ENCODE results near the gene ABLIM2.

Gene ABLIM2

DNA sequence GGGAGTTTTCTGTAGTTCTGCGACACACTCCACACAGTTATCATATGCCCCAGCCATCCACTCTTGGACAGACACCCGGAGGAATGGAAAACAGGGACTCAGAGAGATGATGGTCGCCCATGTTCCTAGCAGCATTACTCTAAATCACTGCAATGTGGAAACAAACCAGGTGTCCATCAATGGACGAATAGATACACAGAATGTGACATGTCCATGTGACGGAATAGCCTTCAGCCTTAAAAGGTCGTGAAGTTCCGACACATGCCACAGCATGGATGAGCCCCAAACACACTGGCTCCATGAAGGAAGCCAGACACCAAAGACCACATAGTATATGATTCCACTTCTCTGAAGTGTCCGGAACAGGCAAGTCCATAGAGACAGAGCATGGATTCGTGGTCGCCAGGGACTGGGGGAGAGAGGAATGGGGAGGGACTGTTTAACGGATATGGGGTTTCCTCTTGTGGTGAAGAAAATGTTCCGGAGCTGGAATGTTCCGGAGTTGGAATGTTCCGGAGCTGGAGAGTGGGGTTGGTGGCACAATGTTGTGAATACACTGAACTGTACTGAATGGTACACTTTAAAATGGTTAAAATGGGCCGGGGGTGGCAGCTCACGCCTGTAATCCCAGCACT is 190.2 kb downstream of the ABLIM2 start:
- DNase-seq = no peak

GRCh38 chr4:7967501-7968261 is 190.9 kb downstream of the ABLIM2 start:
- DNase-seq = no peak

- no peak for DNase-seq
Measured at GRCh38 chr4:7967063-7967440, 191.6 kb downstream of the ABLIM2 start.

GRCh38 chr4:7966281-7967062 is 192.1 kb downstream of the ABLIM2 start:
- DNase-seq = no peak

DNA sequence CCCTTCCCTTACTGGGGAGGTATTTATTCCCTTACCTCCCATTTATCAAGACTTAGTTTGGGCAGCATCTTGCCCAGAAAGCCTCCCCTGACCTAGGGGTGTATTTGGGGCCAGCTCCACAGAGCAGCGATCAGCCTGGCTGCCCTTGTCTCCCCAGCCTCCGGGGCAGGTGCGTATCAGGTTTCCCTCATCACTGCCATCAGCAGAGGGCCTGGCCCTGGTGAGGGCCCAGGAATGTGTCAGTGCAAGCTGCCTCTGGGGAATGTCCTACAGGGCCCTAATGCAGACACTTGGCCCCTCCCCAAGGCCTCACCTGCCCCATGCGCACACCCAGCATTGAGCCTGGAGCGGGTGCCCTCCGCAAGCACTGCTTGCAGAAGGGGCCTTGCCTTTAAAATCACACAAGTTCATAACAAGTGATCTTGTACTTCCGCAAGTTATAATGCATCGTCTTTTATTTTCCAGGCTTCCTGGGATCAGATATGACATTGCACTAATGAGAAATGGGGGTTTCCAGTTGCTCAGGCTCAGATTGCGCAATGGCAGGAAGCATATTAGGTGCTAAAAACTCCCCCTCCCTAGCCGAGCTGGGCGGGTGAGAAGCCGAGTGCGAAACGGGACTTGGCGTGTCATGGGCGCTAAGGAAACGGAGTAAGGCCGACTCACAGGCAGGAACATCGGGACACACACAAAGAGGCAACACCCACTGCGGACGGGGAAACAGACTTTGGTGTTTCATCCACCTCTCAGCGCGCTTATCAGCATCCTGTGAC is 193.5 kb downstream of the ABLIM2 start:
- DNase-seq = peak; percentile 60

DNA sequence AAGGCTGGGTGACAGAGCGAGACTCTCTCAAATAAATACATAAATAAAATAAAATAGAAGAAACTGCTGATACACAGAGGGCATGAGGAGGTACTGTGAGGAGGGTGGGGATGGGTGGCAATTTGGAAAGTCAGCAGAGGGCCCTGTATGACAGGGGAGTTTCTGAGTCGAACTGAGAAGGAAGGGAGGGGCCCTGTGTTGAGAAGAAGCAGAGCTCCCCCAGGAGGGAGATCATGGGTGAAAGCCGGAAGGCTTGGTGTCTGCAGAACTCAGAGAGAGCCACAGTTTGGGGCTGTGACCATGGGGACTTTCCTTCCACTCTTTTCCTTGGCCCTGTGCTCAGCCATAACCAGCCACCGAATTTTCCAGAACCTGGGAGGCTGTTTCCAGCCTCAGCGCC is 194.2 kb downstream of the ABLIM2 start:
- peak; percentile 60 for DNase-seq

- DNase-seq = no peak
Measured at GRCh38 chr4:7963691-7964090, 194.9 kb downstream of the ABLIM2 start.

GRCh38 chr4:7962609-7963508 is 195.8 kb downstream of the ABLIM2 start:
- DNase-seq = no peak

GRCh38 chr4:7960790-7961655 is 197.6 kb downstream of the ABLIM2 start:
- DNase-seq = peak; percentile 87

DNA sequence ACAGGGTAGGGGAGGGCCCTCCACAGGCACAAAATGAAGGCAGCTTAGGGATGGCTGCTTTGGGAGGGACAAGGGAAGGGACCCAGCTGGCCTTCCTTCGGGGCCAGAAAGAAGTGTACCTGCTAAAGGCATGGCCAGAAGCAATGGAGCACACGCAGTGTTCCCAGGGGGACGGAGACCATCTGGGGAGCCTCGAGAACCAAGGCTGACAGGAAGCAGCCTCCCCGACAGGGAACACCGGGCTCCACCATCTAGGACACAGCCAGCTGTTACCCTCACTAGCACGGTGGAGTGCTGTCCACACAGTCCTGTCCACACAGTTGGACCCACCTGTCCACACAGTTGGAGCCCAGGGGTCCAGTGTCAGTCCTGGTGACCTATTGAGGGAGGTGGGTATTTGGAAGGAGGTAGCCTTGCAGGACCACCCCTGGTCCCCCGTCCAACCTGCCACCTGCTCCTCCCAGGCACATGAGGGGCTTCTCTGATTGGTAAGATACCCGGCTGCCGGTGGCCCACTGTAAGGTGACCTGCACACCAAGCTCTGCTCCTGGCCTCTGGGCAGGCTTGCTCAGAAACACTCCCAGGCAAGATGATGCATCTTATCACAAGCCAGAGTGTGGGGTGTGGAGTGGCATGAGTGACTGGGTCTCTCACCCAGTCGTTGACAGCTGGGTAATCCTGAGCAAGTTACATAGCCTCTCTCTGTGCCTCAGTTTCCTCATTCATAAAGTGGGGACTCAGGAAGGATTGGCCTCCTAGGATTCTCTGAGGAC is 198.4 kb downstream of the ABLIM2 start:
- peak; percentile 66 for DNase-seq

DNA sequence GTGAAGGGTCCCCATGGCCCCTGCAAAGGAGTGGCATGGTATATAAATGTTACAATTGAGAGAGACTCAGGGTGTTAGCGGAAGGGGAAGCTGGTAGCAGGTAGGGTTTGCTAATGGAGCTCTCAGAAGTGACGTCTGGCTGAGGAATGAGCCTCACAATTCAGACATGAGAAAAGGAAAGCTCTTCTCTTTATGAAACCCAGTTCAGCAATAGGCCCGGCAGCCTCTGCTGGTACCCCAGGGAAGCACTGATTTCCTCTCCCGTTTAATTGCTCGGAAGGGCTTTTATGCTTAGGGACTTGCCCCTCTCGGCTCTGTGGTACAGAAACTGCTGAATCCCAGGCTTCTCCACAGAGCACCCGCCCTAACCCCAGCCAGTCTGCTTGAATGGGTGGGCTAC is 199.5 kb downstream of the ABLIM2 start:
- no peak for DNase-seq

DNA sequence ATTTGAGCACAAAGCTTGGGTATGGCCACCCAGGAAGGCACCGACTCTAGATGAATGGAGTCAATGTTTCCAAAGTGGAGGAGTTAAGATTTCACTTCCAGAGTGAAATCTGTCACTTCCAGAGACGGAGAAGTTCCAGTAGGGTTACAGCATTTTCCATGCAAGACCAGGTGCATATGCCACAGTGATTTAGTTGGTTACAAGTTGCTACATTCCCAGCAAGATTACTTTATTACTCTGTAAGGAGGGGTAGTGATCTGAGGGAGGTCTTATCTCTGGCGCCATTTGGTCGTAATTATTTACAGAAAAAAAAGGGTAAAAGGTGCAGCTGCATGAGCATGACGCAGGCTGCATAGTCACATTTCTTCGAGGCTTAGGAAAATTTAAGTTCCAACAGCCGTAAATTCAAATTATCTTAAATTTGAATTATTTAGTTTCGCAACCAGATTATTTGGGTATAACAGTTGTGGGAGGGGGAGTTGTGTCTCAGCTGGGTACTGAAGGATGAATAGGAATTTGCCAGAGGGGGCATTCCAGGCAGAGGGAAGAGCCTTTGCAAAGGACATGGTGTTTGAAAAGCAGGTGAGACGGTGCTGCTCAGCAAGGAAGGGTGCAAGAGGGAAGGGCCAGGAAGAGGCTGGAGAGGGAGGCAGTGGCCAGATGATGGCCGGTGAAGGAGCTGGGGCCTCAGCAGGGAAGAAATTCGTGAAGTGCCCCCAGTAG is 201.5 kb downstream of the ABLIM2 start:
- no peak for DNase-seq

DNA sequence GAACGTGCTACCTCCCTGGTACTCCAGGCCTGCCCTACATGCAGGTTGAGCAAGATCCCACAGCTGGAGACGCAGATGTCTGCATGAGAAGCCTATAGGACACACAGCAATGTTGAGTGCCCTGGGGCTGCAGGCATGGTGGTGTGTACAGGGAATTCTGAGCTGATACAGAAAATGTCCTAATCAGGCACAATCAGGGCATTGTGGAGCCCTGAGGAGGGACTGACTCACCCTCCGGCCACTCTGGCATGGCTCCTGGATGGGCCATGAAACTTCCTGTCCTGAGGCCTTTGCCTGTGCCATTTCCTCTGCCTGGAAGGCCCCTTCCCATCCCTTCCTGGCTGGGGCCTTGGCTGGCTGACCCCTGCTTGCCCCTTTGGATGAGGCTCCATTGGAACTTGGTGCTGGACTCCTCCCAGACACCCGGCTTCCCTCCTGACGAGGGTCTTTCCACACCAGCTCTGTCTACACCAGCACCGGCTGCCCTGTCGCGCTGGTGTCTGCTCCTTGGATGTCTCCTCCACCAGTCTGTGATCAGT is 202.3 kb downstream of the ABLIM2 start:
- no peak for DNase-seq

- DNase-seq = no peak
Measured at GRCh38 chr4:7955393-7955792, 203.2 kb downstream of the ABLIM2 start.

GRCh38 chr4:7952615-7953014 is 206.0 kb downstream of the ABLIM2 start:
- DNase-seq = no peak

DNA sequence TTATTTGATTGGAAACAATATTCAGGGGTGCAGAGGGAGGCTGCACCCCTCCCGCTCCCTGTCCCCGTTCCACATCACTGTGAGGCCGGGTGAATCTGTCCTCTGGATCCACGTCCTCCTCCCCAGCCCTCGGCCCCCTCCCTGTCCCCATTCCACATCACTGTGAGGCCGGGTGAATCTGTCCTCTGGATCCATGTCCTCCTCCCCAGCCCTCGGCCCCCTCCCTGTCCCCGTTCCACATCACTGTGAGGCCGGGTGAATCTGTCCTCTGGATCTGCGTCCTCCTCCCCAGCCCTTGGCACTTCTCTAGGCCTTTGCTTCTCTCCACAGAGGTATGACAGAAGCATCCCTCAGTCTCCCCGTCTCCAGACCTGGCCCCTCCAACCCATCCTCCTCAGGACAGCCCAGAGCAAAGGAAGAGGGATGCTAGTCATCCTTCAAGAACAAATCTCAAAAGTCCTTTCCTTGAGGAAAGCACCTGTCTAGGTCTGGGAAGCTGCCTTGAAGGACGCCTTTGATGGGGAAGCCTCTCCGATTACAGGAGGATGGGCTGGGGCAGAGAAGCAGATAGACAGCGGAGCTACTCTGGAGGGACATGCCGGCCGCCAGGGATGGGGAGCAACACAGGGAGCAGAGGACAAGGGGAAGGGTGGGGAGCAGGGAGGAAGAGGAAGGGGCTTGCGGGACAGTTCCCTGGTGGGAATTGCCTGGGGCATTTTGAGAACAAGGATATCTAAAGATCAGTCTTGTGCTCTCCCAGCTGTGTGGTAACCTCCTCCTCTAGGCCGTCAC is 208.1 kb downstream of the ABLIM2 start:
- DNase-seq = no peak

DNA sequence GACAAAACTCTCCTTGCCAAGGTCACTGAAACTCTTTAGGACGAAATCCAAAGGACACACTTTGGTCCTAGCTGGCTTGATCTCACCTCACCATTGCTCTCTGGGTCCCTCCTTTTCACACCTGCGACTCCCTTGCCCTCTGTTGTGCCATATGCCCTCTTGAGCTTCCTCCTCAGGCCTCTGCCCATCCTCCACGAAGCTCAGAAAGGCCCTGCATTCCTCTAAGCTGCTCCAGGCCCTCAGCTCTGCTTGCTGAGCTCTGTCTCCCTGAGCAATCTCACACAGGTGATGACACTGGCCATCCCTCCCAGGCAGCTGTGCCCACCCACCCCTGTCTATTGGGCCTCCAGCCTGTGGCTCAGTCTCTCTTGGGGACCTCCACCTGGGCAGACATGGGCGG is 208.9 kb downstream of the ABLIM2 start:
- DNase-seq = no peak

- no peak for DNase-seq
Measured at GRCh38 chr4:7947927-7948326, 210.7 kb downstream of the ABLIM2 start.

Data from stimulated activated CD8-positive, alpha-beta memory T cell treated with anti-CD3 and anti-CD28 coated beads, Interleukin-4, amount 100 ng/mL, for 48 hours (primary cell).